RWPE1 (cell line): ENCODE measurements around the gene NLRP3.
A peak's percentile ranks its signal among the peaks of the same experiment; 100 is the strongest.

ENCODE experiments used
- CTCF ChIA-PET: fragments of 350-600 bp; sonication (Branson Sonifier 250); formaldehyde crosslinking; extraction: SDS; loops from one replicate; lab custom pipeline; 2021; lab: Yijun Ruan, JAX
- POLR2A ChIA-PET: fragments of 400-600 bp; formaldehyde crosslinking; extraction: SDS; loops from one replicate; lab custom pipeline; 2020; ENCODE audit warnings: antibody characterized with exemption; ENCODE audit not compliant: low non-redundant PET; lab: Yijun Ruan, JAX
- DNase-seq: peaks from one replicate; pipeline ENCODE4 v3.0.0; 2012; ENCODE audit warnings: low spot score
- H3K27ac ChIP-seq: fragments of 450-650 bp; 2 replicates; pipeline ENCODE4 v1.5.1; 2017
- TF ChIP-seq, protein P1 (sequence below): fragments of 450-650 bp; conservative IDR thresholded peaks from 2 replicates; pipeline ENCODE4 v1.5.1; 2017; ENCODE audit warnings: low read depth, mild to moderate bottlenecking

Gene NLRP3

DNA sequence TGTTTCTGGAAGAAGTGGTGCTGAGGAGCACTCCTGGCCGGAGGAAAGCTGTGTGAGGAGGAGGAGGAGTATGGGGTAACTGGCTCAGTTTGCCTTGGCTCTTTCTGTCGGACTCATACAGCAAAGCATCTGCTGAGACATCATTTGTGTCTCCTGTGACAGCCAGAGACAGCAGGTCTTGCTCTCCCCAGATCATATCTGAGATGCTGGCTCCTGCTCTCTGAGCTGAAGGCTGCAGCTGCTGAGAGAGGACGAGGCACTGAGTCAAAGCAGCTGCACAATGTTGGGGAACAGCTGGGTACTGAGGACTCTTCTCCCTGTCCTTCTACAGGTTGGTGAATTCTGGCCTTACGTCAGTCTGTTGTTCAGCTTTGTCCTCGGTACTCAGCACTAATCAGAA is 27.7 kb downstream of the NLRP3 start:
- TF ChIP-seq, protein P1, sequence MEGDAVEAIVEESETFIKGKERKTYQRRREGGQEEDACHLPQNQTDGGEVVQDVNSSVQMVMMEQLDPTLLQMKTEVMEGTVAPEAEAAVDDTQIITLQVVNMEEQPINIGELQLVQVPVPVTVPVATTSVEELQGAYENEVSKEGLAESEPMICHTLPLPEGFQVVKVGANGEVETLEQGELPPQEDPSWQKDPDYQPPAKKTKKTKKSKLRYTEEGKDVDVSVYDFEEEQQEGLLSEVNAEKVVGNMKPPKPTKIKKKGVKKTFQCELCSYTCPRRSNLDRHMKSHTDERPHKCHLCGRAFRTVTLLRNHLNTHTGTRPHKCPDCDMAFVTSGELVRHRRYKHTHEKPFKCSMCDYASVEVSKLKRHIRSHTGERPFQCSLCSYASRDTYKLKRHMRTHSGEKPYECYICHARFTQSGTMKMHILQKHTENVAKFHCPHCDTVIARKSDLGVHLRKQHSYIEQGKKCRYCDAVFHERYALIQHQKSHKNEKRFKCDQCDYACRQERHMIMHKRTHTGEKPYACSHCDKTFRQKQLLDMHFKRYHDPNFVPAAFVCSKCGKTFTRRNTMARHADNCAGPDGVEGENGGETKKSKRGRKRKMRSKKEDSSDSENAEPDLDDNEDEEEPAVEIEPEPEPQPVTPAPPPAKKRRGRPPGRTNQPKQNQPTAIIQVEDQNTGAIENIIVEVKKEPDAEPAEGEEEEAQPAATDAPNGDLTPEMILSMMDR = no peak
- H3K27ac ChIP-seq = no peak overlapping the region
- ChIA-PET POLR2A (no interaction called here), CTCF (no interaction called here)
- DNase-seq = no peak

DNA sequence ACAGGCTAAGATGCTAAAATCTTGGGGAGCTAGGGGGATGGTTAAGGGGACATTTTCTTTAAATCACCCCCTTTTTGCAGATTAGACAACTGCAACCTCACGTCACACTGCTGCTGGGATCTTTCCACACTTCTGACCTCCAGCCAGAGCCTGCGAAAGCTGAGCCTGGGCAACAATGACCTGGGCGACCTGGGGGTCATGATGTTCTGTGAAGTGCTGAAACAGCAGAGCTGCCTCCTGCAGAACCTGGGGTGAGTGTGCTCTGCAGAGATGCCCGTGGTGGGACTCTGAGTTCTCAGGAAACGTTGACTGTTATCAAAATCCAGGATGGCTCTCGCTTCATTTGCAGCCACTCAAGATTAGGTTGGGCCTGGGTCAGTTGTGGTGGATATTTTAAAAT is 28.6 kb downstream of the NLRP3 start:
- ChIA-PET POLR2A (no interaction called here), CTCF (no interaction called here)
- DNase-seq = no peak
- TF ChIP-seq, protein P1 = no peak
- H3K27ac ChIP-seq = no peak overlapping the region

GRCh38 chr1:247445526-247446356 is 29.8 kb downstream of the NLRP3 start:
- TF ChIP-seq, protein P1 = no peak
- POLR2A ChIA-PET = no interaction called here
- CTCF ChIA-PET = no interaction called here
- no peak for DNase-seq
- H3K27ac ChIP-seq = no peak overlapping the region

- CTCF ChIA-PET = no interaction called here
- DNase-seq = no peak
- POLR2A ChIA-PET = interaction anchor here (0.6 kb wide), 3 partner anchors 95 to 897 kb away, joined by 5 read pairs; no protein-coding TSS in a partner anchor
- no peak overlapping the region for H3K27ac ChIP-seq
- TF ChIP-seq, protein P1 = no peak
Observed at GRCh38 chr1:247447162-247447909, 31.4 kb downstream of the NLRP3 start.

GRCh38 chr1:247448107-247448791 is 32.3 kb downstream of the NLRP3 start:
- CTCF ChIA-PET = interaction anchor here (1.8 kb wide), 1 partner anchor 58 kb away, joined by 5 read pairs; no protein-coding TSS in a partner anchor
- H3K27ac ChIP-seq = no peak overlapping the region
- TF ChIP-seq, protein P1 = no peak
- POLR2A ChIA-PET = interaction anchor here (0.6 kb wide), 1 partner anchor 898 kb away, joined by 5 read pairs; no protein-coding TSS in a partner anchor
- peak; percentile 33 for DNase-seq
